LNCAP (cell line): Measurements from ENCODE around the gene CHCHD6.

Experiments used
- TF ChIP-seq, protein P1 (sequence below): fragments of 450-650 bp; IDR thresholded peaks from 2 replicates; pipeline ENCODE4 v1.5.1; 2017; ENCODE audit warnings: mild to moderate bottlenecking

The CHCHD6 gene

DNA sequence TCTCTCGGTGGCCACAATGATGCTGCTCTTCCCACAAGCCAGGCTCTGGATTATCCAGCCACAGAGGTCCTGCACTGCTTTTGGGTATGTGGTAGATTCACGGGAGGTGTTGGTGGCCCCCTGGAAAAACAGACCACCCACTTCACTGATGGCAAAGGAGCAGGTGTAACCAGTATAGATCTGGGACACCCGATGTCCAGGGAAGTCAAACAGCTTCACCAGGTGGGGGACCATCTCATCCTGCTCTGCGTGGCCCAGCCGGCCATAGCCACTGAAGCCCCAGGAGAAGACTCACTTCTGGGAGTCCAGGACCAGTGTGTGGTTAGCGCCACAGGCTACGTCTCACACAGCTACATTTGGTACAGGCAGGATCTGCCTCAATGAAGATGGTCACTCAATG lies 62.6 kb downstream of the CHCHD6 start:
- TF ChIP-seq, protein P1, sequence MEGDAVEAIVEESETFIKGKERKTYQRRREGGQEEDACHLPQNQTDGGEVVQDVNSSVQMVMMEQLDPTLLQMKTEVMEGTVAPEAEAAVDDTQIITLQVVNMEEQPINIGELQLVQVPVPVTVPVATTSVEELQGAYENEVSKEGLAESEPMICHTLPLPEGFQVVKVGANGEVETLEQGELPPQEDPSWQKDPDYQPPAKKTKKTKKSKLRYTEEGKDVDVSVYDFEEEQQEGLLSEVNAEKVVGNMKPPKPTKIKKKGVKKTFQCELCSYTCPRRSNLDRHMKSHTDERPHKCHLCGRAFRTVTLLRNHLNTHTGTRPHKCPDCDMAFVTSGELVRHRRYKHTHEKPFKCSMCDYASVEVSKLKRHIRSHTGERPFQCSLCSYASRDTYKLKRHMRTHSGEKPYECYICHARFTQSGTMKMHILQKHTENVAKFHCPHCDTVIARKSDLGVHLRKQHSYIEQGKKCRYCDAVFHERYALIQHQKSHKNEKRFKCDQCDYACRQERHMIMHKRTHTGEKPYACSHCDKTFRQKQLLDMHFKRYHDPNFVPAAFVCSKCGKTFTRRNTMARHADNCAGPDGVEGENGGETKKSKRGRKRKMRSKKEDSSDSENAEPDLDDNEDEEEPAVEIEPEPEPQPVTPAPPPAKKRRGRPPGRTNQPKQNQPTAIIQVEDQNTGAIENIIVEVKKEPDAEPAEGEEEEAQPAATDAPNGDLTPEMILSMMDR: no peak

DNA sequence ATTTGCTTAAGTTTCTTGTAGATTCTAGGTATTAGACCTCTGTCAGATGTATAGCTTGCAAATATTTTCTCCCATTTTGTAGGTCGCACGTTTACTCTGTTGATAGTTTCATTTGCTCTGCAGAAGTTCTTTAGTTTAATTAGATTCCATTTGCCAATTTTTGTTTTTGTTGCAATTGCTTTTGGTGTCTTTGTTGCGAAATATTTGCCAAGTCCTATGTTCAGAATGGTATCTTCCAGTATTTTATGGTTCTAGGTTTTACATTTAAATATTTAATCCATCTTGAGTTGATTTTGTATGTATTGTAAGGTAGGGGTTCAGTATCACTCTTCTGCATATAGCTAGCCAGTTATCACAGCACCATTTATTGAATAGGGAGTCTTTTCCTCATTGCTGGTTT lies 64.9 kb downstream of the CHCHD6 start:
- TF ChIP-seq, protein P1: no peak

GRCh38 chr3:126770096-126770495 lies 66.1 kb downstream of the CHCHD6 start:
- TF ChIP-seq, protein P1: no peak

DNA sequence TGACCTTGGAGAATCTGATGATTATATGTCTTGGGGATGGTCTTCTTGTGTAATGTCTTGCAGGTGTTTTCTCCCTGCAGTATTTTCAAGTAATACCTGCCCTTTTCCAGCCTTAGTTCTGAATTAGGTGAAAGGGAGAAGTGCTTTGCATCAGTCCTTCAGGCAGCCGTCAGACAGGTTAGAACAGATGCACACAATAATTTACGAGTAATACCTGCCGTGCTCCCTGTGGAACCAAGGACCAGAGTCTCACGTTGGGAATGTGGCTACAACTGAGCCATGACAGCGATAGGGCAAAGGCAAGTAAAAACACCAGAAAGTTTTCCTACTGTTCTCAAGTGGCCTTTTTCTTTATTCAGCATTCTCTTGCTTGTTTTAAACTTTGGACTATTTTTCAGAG lies 69.1 kb downstream of the CHCHD6 start:
- TF ChIP-seq, protein P1: no peak

DNA sequence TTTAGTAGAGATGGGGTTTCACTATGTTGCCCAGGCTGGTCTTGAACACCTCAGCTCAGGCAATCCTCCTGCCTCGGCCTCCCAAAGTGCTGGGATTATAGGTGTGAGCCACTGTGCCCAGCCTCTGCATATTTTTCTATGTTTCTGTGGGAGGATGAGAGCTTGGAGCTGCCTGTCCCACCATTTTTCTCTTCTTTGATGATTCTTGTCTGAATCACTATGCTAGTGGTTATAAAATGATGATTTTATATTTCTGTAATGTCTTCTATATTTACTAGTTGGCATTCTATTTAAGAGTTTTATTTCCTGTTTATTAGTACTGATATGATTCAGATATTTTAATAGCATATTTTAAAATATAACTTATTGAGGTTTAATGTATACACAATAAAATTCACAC lies 69.7 kb downstream of the CHCHD6 start:
- TF ChIP-seq, protein P1: no peak

DNA sequence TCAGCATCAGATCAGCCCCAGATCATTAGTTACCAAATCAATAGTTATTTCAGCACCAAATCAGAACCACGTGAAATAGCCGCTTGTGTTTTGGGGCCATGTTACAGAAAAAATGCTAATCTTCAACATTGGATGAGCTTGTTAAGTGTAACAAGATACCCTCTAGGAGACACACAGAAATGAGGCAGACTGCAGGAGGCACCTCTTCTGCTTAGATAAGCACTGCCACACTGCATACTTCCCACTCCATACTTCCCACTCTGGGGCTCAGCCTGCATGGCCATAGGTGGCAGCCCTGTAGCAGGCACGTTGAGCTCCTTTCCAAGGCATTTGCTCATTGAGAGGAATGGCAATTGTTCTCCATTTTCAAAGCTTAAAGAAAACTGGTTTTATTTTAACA lies 73.3 kb downstream of the CHCHD6 start:
- TF ChIP-seq, protein P1: no peak

DNA sequence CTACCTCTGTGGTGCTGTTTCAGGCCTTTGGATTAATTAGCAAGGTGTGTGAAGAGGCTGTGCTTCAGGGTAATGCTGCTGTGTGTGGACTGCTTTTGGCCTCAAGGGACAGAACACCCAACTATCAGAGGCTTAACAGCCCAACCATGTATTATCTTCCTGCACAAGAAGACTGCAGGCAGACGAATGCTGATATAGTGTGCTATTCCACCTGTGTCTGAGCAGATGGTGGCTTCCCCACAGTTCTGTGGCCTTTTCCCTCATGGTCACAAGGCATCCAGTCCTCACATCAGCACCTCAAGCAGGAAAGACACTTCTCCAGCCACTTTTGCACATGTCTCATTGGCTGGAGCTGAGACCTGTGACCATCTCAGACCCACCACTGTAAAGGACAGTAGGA lies 76.6 kb downstream of the CHCHD6 start:
- TF ChIP-seq, protein P1: no peak

DNA sequence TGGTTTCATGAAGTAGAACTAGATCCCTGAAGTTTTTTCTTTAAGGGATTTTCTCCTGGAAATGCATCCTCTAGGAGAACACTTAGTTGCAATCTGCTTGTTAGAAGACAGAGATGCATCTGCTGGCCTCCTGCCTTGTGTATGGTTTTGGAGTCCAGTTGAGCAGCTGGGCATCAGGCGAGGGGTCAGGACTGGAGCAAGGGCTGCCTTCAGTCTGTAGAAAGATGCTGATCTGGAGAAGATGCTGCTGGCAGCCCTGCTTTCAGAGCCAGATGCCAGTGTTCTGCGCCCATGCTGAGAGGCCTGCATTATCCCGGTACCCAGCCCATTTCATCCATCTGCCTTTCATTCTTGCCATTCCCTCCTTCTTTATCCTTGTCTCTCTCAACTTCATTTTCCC lies 77.4 kb downstream of the CHCHD6 start:
- TF ChIP-seq, protein P1: no peak
